NCI-H1105 (cell line): Measurements from ENCODE around the gene JAGN1.
A peak's percentile ranks its signal among the peaks of the same experiment; 100 is the strongest.
"Not testable (repeated sequence)": the region's sequence is repeated elsewhere in the genome, so short reads cannot be mapped to it uniquely, and the experiment has no call there.

Experiments
- DNase-seq: peaks from one replicate; lab custom pipeline; 2025; lab: John Stamatoyannopoulos, UW

JAGN1 gene

GRCh38 chr3:9890249-9891071 lies at the start of gene JAGN1:
Gene JAGN1 (plus strand): TSS chr3:9890610. CDS start chr3:9890723, 113 bp downstream.
- peak; percentile 58 for DNase-seq

DNA sequence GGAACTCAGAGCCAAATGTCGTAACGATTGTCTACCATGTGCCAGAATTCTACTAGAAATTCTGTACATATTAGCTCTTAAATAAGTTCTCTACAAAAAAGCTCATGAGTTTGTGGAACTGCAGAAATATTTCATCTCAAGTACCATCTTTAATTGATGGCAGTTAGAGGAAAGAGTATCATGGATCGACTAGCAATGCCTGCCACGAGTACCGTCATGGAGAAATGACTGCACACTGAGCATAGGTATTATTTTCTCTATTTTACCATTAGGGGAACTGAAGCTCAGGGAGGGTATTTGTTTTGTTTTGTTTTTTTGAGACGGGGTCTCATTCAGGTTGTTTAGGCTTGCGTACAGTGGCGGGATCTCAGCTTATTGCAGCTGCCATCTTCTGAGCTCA lies 49.4 kb upstream of the JAGN1 start:
- DNase-seq = no peak

DNA sequence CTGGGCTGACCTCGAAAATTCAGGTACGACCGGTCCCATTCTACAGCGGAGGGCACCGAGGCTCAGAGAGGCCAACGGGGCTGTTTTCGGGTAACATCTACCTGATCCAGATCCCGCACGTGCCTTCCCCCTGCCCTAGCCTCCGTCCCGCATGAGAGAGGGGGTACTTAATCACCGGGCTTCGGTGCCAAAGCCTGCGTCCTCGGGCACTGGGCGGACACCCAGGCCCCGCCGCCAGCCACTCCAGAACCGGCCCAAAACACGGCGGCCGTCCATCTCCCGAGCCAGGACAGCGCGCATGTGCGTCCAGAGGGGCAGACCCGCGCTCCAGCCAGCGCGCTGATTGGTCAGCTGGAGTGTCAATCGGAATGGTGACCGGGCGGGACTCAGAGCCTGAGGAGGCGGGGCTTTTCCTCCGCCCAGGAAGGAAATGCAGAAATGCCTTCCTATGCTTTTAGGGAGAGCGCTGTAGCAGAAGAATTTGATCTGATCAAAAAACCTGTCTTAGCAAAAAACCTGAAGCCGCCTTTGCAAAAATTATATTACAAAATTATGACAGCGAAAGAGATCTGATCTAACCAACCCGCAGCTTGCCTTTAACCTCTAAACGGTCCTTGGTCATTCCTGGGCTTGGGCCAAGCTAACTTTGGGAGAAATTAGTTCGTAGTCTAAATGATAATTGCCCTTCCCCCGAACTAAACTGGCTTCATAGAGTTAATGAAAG lies 46.5 kb upstream of the JAGN1 start, which contains the start of gene RPUSD3:
Gene RPUSD3, minus strand, starts transcription at position 294 of the 724 bp plus-strand sequence. Its CDS starts 18 bp downstream, at position 276.
- DNase-seq = peak; percentile 77

DNA sequence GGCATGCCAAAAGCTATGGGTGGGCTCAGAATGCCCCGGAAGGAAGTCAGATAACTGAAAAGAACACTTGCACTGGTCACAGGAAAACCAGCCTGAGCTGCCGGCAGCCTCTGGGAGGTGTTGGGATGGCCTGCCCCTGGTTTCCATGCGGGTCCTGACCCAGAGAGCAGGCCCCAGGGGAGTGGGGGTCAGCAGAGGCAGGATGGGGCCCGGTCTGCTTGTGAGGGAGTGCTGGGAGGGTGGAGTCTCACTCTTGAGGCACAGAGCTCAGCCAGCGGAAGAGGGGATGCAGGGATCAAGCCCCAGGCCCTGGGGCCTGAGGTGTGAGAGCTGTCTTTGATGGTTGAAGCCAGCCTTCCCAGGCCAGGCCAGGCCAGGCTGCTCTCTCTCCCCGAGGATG lies 44.2 kb upstream of the JAGN1 start:
- DNase-seq = no peak

- no peak for DNase-seq
These were observed 43.4 kb upstream of the JAGN1 start for GRCh38 chr3:9846931-9847488.

- DNase-seq = not testable (repeated sequence)
These were observed 42.5 kb upstream of the JAGN1 start for GRCh38 chr3:9847870-9848269.

GRCh38 chr3:9848860-9849259 lies 41.5 kb upstream of the JAGN1 start:
- not testable (repeated sequence) for DNase-seq

- not testable (repeated sequence) for DNase-seq
These were observed 39.0 kb upstream of the JAGN1 start for GRCh38 chr3:9851383-9851782.

- not testable (repeated sequence) for DNase-seq
These were observed 38.5 kb upstream of the JAGN1 start for GRCh38 chr3:9851926-9852325.

DNA sequence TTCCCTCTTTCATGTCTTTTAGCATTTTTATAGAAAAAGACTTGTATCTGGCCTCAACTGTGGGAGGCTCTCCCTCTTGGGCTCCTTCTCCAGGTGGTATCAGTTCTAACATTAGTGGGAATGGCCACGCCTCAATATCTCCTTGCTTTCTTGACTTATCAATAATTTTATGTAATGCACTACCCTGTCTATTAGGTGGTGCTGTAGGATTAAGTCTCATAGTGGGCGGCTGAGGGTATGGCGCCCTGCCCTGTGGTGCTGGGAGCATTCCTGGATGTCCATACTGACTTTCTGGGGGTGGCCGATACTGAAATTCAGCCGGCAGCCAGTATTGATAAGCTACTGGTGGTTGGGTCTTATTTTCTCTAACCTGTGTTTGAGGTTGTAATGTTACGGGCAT lies 37.9 kb upstream of the JAGN1 start:
- DNase-seq = no peak

DNA sequence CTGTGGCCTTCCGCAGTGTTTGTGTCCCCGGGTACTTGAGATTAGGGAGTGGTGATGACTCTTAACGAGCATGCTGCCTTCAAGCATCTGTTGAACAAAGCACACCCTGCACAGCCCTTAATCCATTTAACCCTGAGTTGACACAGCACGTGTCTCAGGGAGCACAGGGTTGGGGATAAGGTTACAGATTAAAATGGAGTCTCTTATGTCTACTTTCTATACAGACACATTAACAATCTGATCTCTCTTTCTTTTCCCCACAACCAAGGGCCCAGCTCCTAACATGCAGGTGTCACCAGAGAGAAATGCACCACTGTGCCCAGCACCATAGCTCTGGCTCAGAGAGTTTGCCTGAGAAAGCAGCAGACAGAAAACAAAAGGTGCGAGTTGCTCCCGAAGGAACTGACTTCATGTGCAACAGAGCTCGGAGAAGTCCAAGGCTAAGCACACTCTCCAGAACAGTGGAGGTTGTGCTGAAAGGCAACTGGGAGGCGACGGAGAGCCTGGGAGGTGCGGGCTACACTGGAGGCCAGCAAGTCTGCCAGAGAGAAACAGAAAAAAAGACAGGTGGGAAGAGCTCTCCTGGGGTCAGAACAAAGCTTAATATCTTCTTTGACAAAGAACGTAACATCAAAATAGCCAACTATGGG lies 36.0 kb upstream of the JAGN1 start:
- DNase-seq = not testable (repeated sequence)

DNA sequence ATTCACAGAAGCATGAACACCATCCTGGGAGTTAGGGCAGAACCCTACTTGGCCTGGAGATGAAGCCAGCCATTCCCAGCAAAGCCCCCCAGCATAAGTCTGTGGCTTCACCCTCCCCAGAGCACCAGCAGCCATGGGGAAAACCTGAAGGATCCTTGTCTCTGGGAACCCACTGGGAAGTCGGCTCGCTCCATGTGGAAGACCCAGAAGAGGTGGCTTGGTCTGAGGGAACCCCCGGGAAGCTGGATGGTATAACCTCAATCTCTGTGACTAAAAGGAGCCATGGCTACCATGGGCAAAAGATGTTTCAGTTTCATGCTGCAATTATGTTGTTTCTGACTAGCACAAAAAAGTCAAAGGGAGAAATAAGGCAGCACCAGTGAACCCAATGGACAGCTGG lies 34.8 kb upstream of the JAGN1 start:
- DNase-seq = no peak

GRCh38 chr3:9859530-9860025 lies 30.8 kb upstream of the JAGN1 start:
- no peak for DNase-seq

GRCh38 chr3:9861201-9861600 lies 29.2 kb upstream of the JAGN1 start:
- DNase-seq = no peak

DNA sequence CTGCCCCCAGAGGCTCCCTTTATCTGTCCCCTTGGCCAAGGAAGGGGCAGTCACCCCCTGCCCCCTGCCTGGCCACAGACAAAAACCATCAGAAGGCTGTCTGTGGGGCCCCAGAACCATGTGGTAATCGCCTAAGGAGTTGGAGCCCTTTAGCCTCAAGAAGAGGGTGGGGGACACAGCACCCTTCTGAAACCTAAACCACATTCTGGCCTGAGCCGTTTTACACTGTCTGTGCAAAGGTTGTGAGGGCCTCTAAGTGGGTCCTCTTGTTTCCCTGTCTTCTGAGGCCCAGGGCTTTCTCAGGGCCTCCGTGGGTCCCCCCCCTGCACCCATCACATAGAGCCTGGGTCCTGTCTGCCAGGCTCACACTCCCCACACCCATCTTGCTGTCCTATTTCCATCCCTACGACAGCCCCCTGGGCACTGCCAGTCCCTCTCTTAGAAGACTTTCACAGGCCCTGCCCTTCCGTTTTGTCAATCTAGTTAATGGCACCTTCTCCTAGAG lies 28.7 kb upstream of the JAGN1 start:
- DNase-seq = no peak

DNA sequence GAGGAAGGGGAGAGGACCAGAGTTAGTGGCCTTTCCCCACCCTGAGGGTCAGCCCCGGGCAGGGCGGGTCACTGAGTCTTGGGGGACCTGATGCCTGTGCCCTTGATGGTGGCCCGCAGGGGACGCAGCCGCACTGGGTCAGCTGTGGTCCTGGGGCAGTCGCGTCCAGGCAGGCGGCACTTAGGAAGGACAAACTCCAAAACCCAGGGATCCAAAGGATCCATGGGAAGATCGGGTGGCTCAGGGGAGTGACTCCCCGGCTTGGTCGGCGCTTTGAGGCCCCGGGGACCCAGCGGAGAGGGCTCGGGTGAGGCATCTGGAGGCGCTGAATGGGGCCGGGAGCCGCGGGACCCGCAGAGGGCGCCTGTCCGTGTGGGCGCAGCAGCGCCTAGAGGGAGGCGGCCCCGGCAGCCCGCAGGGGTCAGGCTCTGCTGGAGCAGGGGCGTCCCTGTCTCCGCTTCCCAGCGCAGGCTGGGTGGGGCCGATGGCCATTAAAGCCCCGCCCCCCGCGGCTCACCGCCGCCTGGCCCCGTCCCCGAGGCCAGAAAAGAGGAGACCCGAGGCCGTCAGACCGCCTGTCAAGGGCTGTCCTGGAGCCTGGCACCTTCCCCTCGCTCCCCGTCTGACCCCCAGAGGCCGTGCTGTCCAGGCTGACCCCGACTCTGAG lies 27.9 kb upstream of the JAGN1 start:
- no peak for DNase-seq

GRCh38 chr3:9863058-9863772 lies 27.2 kb upstream of the JAGN1 start:
- no peak for DNase-seq

GRCh38 chr3:9864200-9864927 lies 26.0 kb upstream of the JAGN1 start:
- DNase-seq = no peak

DNA sequence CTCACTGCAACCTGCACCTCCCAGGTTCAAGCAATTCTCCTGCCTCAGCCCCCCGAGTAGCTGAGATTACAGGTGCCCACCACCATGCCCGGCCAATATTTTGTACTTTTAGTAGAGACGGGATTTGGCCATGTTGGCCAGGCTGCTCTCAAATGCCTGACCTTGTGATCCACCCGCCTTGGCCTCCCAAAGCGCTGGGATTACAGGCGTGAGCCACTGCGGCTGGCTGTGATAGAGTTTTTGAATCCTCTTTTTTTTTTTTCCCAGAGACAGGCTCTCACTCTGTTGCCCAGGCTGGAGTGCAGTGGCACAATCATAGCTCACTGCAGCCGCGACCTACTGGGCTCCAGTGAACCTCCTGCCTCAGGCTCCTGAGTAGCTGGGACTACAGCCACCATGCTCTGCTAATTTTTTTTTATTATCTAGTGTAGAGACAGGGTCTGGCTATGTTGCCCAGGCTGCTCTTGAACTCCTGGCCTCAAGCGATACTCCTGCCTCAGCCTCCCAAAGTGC lies 25.2 kb upstream of the JAGN1 start:
- not testable (repeated sequence) for DNase-seq

GRCh38 chr3:9866639-9867038 lies 23.8 kb upstream of the JAGN1 start:
- no peak for DNase-seq
